GM20000 (cell line): ENCODE measurements around the gene HNRNPM.
"Not testable (repeated sequence)": the region's sequence is repeated elsewhere in the genome, so short reads cannot be mapped to it uniquely, and the experiment has no call there.

Source experiments
- DNase-seq: peaks from one replicate; pipeline ENCODE4 v3.0.0; 2012; ENCODE audit warnings: low spot score
- CTCF ChIP-seq: IDR thresholded peaks from 2 replicates; pipeline ENCODE4 v1.5.1; 2012; ENCODE audit warnings: mild to moderate bottlenecking, control low read depth; ENCODE audit errors: extremely low read depth, missing control alignments

HNRNPM gene

DNA sequence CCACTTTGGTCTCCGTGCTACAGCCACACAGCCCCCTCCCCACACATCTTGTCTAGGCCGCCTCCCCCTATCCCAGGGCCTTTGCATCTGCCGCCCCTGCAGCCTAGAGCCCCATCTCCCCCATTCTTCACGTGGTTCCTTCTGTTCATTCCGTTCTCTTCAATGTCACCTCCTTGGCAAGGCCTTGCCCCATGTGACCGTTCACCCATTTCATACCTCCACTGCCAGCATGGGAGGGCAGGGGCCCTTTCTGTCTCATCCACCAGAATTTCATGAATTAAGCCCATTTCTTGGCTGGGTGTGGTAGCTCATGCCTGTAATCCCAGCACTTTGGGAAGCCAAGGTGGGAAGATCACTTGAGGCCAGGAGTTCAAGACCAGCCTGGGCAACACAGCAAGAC, 15.7 kb upstream of the HNRNPM start:
- DNase-seq, result no peak

DNA sequence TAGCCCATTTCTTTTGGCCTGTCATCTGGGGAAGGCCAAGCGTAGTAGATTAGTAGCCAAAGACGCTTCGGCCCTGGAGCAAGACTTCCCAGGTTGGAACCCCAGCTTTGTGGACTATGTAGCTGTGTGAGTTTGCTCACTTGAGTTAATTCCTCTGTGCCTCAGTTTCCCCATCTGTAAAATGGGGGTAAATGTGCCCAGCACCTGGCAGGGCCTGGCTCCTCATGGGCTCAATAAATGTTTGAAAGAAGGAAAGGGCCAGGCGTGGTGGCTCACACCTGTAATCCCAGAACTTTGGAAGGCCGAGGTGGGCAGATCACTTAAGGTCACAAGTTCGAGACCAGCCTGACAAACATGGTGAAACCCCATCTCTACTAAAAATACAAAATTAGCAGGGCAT, 14.9 kb upstream of the HNRNPM start:
- no peak for DNase-seq
- no peak for TF ChIP-seq CTCF

More for the DNA sequence above, 15.7 kb upstream of the HNRNPM start:
- TF ChIP-seq CTCF, result no peak

GRCh38 chr19:8430650-8431049, 14.1 kb upstream of the HNRNPM start:
- no peak for DNase-seq
- no peak for TF ChIP-seq CTCF

GRCh38 chr19:8438236-8438635, 6.5 kb upstream of the HNRNPM start:
- TF ChIP-seq CTCF, result no peak
- no peak for DNase-seq

DNA sequence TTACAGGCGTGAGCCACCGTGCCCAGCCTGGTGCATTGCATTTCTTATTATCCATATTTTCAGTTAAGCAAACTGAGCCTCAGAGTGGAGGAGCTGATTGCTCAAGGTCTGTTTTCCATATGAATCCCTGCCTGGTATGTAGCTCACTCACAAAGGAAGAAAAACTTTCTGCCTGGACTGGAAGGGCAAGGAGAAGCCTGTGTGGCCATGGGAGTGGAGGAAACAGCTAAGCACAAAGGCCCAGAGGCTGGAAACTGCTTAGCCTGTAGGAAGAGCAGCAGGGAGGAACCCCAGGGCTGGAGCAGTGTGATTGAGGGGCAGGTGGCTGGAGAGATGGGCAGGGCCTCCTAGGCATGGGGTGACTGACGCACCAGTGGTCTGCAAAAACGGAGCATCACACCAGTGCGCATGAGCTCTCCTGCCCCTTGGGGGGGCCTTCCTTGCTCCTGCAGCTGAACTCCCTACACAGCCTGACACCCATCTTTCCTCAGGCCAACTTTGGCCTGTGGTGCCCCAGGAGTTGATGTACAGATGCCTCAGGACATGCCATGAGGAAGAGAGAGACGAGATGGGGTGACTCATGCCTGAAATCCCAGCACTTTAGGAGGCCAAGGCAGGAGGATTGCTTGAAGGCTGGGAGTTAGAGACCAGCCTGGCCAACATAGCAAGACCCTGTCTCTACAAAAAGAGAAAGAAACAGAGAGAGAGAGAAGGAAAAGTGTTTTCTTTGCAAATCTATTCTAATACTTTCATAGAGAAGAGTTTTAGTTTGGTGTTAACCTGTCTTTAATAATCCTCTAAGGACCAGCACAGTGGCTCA, 2.8 kb upstream of the HNRNPM start:
- no peak for DNase-seq
- no peak for TF ChIP-seq CTCF

- not testable (repeated sequence) for DNase-seq
Measured at GRCh38 chr19:8444140-8444676, 567 bp upstream of the HNRNPM start.

GRCh38 chr19:8445488-8446001, 770 bp downstream of the HNRNPM start:
- DNase-seq, result peak; percentile 47
- TF ChIP-seq CTCF, result no peak

GRCh38 chr19:8446061-8446709, 1.4 kb downstream of the HNRNPM start:
- TF ChIP-seq CTCF, result no peak
- DNase-seq, result no peak
